Measurements from ENCODE around the gene ZSWIM3. TPM values are rescaled to one million over a fixed set of nuclear protein-coding genes. Genes with fewer than 3 reads are reported as not detected.

The ZSWIM3 gene
- total RNA-seq, 1 experiment from 2014 or later: 4.2 TPM

- ATAC-seq: no peak
- Histone ChIP-seq H3K4me2 (ENCODE audit: low read length) (no peak overlapping the region), H3K9ac (ENCODE audit: low read length) (no peak overlapping the region), H3K27me3 (ENCODE audit: low read length) (no peaks in the 10 kb centered on the region), H3K9me2 (replicated peaks; ENCODE audit: low read length) (no peaks in the 10 kb centered on the region), H3K4me1 (ENCODE audit: insufficient read depth, low read length) (peaks cover 27% of the 10 kb centered on the region), H3F3A (ENCODE audit: low read length, unreplicated experiment) (no peaks in the 10 kb centered on the region), H3K4me3 (ENCODE audit: low read length) (no peak overlapping the region), H3K79me2 (ENCODE audit: low read length) (peaks cover 40% of the 10 kb centered on the region), H3K36me3 (ENCODE audit: low read depth, low read length) (peaks cover 14% of the 10 kb centered on the region), H3K27ac (ENCODE audit: low read length) (no peak overlapping the region), H3K9me3 (ENCODE audit: low read length) (no peaks in the 10 kb centered on the region), H2AFZ (ENCODE audit: low read length) (no peak overlapping the region), H4K20me1 (ENCODE audit: low read length) (no peaks in the 10 kb centered on the region)
- POLR2A ChIA-PET (ENCODE audit: unreplicated experiment): no interaction called here
- intact Hi-C loops (cut with micrococcal nuclease): no loop called here
- DNase-seq: no peak
- no TSS peak for BruUV-seq (replicated peaks)
- no peak for TF ChIP-seq CTCF (conservative IDR thresholded peaks at IDR 0.05; ENCODE audit: low read depth, low read length)
- no peak for TF ChIP-seq EZH2phosphoT487 (IDR thresholded peaks at IDR 0.05; ENCODE audit: borderline replicate concordance, low read length)
- CTCF ChIA-PET: no interaction called here
Observed at GRCh38 chr20:45886590-45887345, 29.4 kb downstream of the ZSWIM3 start.

- Histone ChIP-seq H3K79me2 (ENCODE audit: low read length) (peaks cover 40% of the 10 kb centered on the region), H3K9ac (ENCODE audit: low read length) (no peak within 1 kb of the TSS), H3K4me3 (ENCODE audit: low read length) (no peak within 1 kb of the TSS), H2AFZ (ENCODE audit: low read length) (no peak within 1 kb of the TSS), H3K9me2 (replicated peaks; ENCODE audit: low read length) (no peaks in the 10 kb centered on the region), H4K20me1 (ENCODE audit: low read length) (no peaks in the 10 kb centered on the region), H3K9me3 (ENCODE audit: low read length) (no peaks in the 10 kb centered on the region), H3K27ac (ENCODE audit: low read length) (no peak within 1 kb of the TSS), H3K27me3 (ENCODE audit: low read length) (no peaks in the 10 kb centered on the region), H3K4me1 (ENCODE audit: insufficient read depth, low read length) (peaks cover 29% of the 10 kb centered on the region), H3K36me3 (ENCODE audit: low read depth, low read length) (peaks cover 14% of the 10 kb centered on the region), H3F3A (ENCODE audit: low read length, unreplicated experiment) (no peaks in the 10 kb centered on the region), H3K4me2 (ENCODE audit: low read length) (no peak within 1 kb of the TSS)
- CTCF ChIA-PET: no interaction called here
- intact Hi-C loops (cut with micrococcal nuclease): no loop called here
- POLR2A ChIA-PET (ENCODE audit: unreplicated experiment): no interaction called here
- no peak for TF ChIP-seq EZH2 (IDR thresholded peaks at IDR 0.05; ENCODE audit: low read length, unreplicated experiment)
- no peak for TF ChIP-seq EZH2phosphoT487 (IDR thresholded peaks at IDR 0.05; ENCODE audit: borderline replicate concordance, low read length)
- TF ChIP-seq CTCF (conservative IDR thresholded peaks at IDR 0.05; ENCODE audit: low read depth, low read length): no peak
- ATAC-seq (no peak), DNase-seq (no peak)
- no TSS peak for BruUV-seq (replicated peaks)
Observed at GRCh38 chr20:45887346-45887715, 29.9 kb downstream of the ZSWIM3 start, which contains the start of gene SPATA25. Gene SPATA25, minus strand, starts transcription at chr20:45887622. Its CDS starts 32 bp downstream, at chr20:45887590.

GRCh38 chr20:45888681-45889080, 31.3 kb downstream of the ZSWIM3 start:
- H3K36me3 ChIP-seq (ENCODE audit: low read depth, low read length): peaks cover under 1% of the 10 kb centered on the region; the same call in 1 of the 2 replicates
- ChIA-PET CTCF (no interaction called here), POLR2A (ENCODE audit: unreplicated experiment) (interaction anchor here (0.7 to 0.8 kb wide), 2 partner anchors 101 to 294 kb away, joined by 4 read pairs; no protein-coding TSS in a partner anchor)
- no peak overlapping the region for H3K9ac ChIP-seq (ENCODE audit: low read length)
- peaks cover 37% of the 10 kb centered on the region for H3K4me1 ChIP-seq (ENCODE audit: insufficient read depth, low read length)
- DNase-seq (no peak), ATAC-seq (no peak)
- H2AFZ ChIP-seq (ENCODE audit: low read length): no peak overlapping the region
- intact Hi-C loops (cut with micrococcal nuclease): no loop called here
- H3K4me2 ChIP-seq (ENCODE audit: low read length): no peak overlapping the region
- peaks cover 27% of the 10 kb centered on the region for H3K79me2 ChIP-seq (ENCODE audit: low read length)
- no peaks in the 10 kb centered on the region for H3F3A ChIP-seq (ENCODE audit: low read length, unreplicated experiment)
- H3K9me3 ChIP-seq (ENCODE audit: low read length): no peaks in the 10 kb centered on the region
- no peak for TF ChIP-seq CTCF (conservative IDR thresholded peaks at IDR 0.05; ENCODE audit: low read depth, low read length)
- TF ChIP-seq EZH2 (IDR thresholded peaks at IDR 0.05; ENCODE audit: low read length, unreplicated experiment): no peak
- TF ChIP-seq EZH2phosphoT487 (IDR thresholded peaks at IDR 0.05; ENCODE audit: borderline replicate concordance, low read length): no peak
- H3K4me3 ChIP-seq (ENCODE audit: low read length): no peak overlapping the region
- no peaks in the 10 kb centered on the region for H4K20me1 ChIP-seq (ENCODE audit: low read length)
- no peaks in the 10 kb centered on the region for H3K27me3 ChIP-seq (ENCODE audit: low read length)
- BruUV-seq (replicated peaks): no TSS peak
- no peaks in the 10 kb centered on the region for H3K9me2 ChIP-seq (replicated peaks; ENCODE audit: low read length)
- H3K27ac ChIP-seq (ENCODE audit: low read length): no peak overlapping the region
